Sigmoid colon (tissue), 7 donors: Measurements from ENCODE around the gene KLHL30. TPM values are rescaled to one million over a fixed set of nuclear protein-coding genes. Genes with fewer than 3 reads are reported as not detected.

Experiments
- DNase-seq: peaks from one replicate; pipeline ENCODE4 v3.0.0-alpha.2; 2019
- H3K27ac ChIP-seq, 4 donors: fragments of 200-600 bp; sonication (generic); one replicate each; pipeline ENCODE4 v1.5.1; 2016 to 2019; ENCODE audit warnings: mild to moderate bottlenecking in 1 of 4
- H3K27me3 ChIP-seq, 3 donors: fragments of 200-600 bp; sonication (generic); one replicate each; pipeline ENCODE4 v1.5.1; 2019; ENCODE audit warnings: mild to moderate bottlenecking in 1 of 3
- H3K36me3 ChIP-seq, 4 donors: fragments of 200-600 bp; sonication (generic); one replicate each; pipeline ENCODE4 v1.5.1; 2016 to 2019
- H3K4me1 ChIP-seq, 4 donors: fragments of 200-600 bp; sonication (generic); one replicate each; pipeline ENCODE4 v1.5.1; 2017 to 2019
- H3K4me3 ChIP-seq, 4 donors: fragments of 200-600 bp; sonication (generic); one replicate each; pipeline ENCODE4 v1.5.1; 2017 to 2019; ENCODE audit warnings: mild to moderate bottlenecking in 2 of 4, moderate library complexity in 1 of 4
- H3K9me3 ChIP-seq, 4 donors: fragments of 200-600 bp in 3 of 4; sonication (generic) in 3 of 4; one replicate each; pipeline versions ENCODE4 v1.5.1 to v1.6.1; 2013 to 2019
- EP300 ChIP-seq, 4 donors: sonication (generic); formaldehyde crosslinking; IDR thresholded peaks; one replicate each; pipeline ENCODE4 v1.6.1; 2017; ENCODE audit warnings: antibody characterized with exemption in 4 of 4
- POLR2A ChIP-seq, 2 donors: fragments of 450-650 bp; IDR thresholded peaks; one replicate each; pipeline ENCODE4 v1.6.1; 2016; ENCODE audit warnings: antibody characterized with exemption in 2 of 2, mild to moderate bottlenecking in 2 of 2, moderate library complexity in 2 of 2
- POLR2AphosphoS5 ChIP-seq, 4 donors: sonication (generic); formaldehyde crosslinking; IDR thresholded peaks; one replicate each; pipeline ENCODE4 v1.6.1; 2017; ENCODE audit warnings: antibody characterized with exemption in 4 of 4
- whole genome bisulfite sequencing, 2 donors: extraction: QIAGEN DNeasy Blood & Tissue Kit; methylation state at CpG; one replicate each; pipeline ENCODE4 v1.1.7; 2013; 5-methylcytosine and 5-hydroxymethylcytosine counted together
- intact Hi-C: fragments of 100-400 bp; cut with DNase I; formaldehyde crosslinking; loops from one replicate; pipeline ENCODE4 v1.15.1; 2023
- polyA plus RNA-seq, 3 donors: library from polyadenylated mRNA; stranded (reverse); fragments of 200-250 nt; gene quantifications; one replicate each; pipeline ENCODE4 v1.2.3, GENCODE V29; 2013
- total RNA-seq, 4 donors: library from RNA; depleted of rRNA; stranded (reverse); fragments of >200 nt; gene quantifications; one replicate each; pipeline ENCODE4 v1.1.0, GENCODE V29; 2016
- TF ChIP-seq, protein P1 (sequence below), 4 experiments: fragments of 450-650 bp in 3 of 4; fragments of 200-600 bp in 1 of 4; IDR thresholded peaks; one replicate each; pipeline ENCODE4 v1.5.1; 2016 to 2019; ENCODE audit warnings: antibody characterized with exemption in 4 of 4, mild to moderate bottlenecking in 3 of 4, moderate library complexity in 2 of 4
- donor health status: healthy with polysubstance abuse.
- donor health status: Bipolar disorder and iron deficiency.
- donor health status: healthy.

The KLHL30 gene
- total and polyA plus RNA-seq, 7 donors: 0.19 to 3.6 (median 0.71) TPM; not detected in 2

GRCh38 chr2:238139196-238140039 lies 950 bp downstream of the KLHL30 start:
- H3K4me3 ChIP-seq: peak overlapping the region in 3 of 4 donors; percentile 4 to 38 (median 20)
- intact Hi-C loops: no loop called here
- no peak for TF ChIP-seq POLR2AphosphoS5 (IDR thresholded peaks at IDR 0.05)
- TF ChIP-seq, protein P1, sequence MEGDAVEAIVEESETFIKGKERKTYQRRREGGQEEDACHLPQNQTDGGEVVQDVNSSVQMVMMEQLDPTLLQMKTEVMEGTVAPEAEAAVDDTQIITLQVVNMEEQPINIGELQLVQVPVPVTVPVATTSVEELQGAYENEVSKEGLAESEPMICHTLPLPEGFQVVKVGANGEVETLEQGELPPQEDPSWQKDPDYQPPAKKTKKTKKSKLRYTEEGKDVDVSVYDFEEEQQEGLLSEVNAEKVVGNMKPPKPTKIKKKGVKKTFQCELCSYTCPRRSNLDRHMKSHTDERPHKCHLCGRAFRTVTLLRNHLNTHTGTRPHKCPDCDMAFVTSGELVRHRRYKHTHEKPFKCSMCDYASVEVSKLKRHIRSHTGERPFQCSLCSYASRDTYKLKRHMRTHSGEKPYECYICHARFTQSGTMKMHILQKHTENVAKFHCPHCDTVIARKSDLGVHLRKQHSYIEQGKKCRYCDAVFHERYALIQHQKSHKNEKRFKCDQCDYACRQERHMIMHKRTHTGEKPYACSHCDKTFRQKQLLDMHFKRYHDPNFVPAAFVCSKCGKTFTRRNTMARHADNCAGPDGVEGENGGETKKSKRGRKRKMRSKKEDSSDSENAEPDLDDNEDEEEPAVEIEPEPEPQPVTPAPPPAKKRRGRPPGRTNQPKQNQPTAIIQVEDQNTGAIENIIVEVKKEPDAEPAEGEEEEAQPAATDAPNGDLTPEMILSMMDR (IDR thresholded peaks at IDR 0.05): peak in 2 of 4 experiments; percentile 14 to 38
- H3K36me3 ChIP-seq: no peaks in the 10 kb centered on the region
- H3K4me1 ChIP-seq: peaks cover 0 to 36% (median 28%) of the 10 kb centered on the region in 4 donors
- no peaks in the 10 kb centered on the region for H3K27me3 ChIP-seq
- no peaks in the 10 kb centered on the region for H3K9me3 ChIP-seq
- H3K27ac ChIP-seq: no peak overlapping the region
- no peak for DNase-seq
- 58 to 63% methylated on average over 56 of the region's 56 CpGs for WGBS, 2 donors

- WGBS, 2 donors: 82 to 90% methylated on average over 7 of the region's 7 CpGs
- intact Hi-C loops: no loop called here
- Histone ChIP-seq H3K27me3 (no peaks in the 10 kb centered on the region), H3K36me3 (no peaks in the 10 kb centered on the region), H3K4me3 (no peak overlapping the region), H3K27ac (no peak overlapping the region), H3K9me3 (no peaks in the 10 kb centered on the region), H3K4me1 (peaks cover 0 to 36% (median 28%) of the 10 kb centered on the region in 4 donors)
- DNase-seq: no peak
- TF ChIP-seq POLR2AphosphoS5 (IDR thresholded peaks at IDR 0.05) (no peak), POLR2A (IDR thresholded peaks at IDR 0.05) (no peak), EP300 (IDR thresholded peaks at IDR 0.05) (no peak)
- TF ChIP-seq, protein P1 (IDR thresholded peaks at IDR 0.05): no peak
These were observed 1.6 kb downstream of the KLHL30 start for GRCh38 chr2:238140040-238140439.

GRCh38 chr2:238140721-238141540 lies 2.5 kb downstream of the KLHL30 start:
- WGBS, 2 donors: 78 to 94% methylated on average over 60 of the region's 60 CpGs
- intact Hi-C loops: no loop called here
- Histone ChIP-seq H3K4me3 (no peak overlapping the region), H3K9me3 (no peaks in the 10 kb centered on the region), H3K4me1 (peaks cover 0 to 36% (median 28%) of the 10 kb centered on the region in 4 donors), H3K27ac (no peak overlapping the region), H3K27me3 (no peaks in the 10 kb centered on the region), H3K36me3 (no peaks in the 10 kb centered on the region)
- DNase-seq: no peak
- TF ChIP-seq POLR2A (IDR thresholded peaks at IDR 0.05): no peak
- TF ChIP-seq, protein P1 (IDR thresholded peaks at IDR 0.05): no peak
- TF ChIP-seq EP300 (IDR thresholded peaks at IDR 0.05): no peak
- no peak for TF ChIP-seq POLR2AphosphoS5 (IDR thresholded peaks at IDR 0.05)

GRCh38 chr2:238141541-238142318 lies 3.3 kb downstream of the KLHL30 start:
- TF ChIP-seq EP300 (IDR thresholded peaks at IDR 0.05): no peak
- Histone ChIP-seq H3K9me3 (no peaks in the 10 kb centered on the region), H3K27me3 (no peaks in the 10 kb centered on the region), H3K4me1 (peaks cover 0 to 36% (median 28%) of the 10 kb centered on the region in 4 donors), H3K4me3 (no peak overlapping the region), H3K36me3 (no peaks in the 10 kb centered on the region), H3K27ac (no peak overlapping the region)
- no peak for DNase-seq
- 19 to 62% methylated on average over 10 of the region's 10 CpGs for WGBS, 2 donors
- intact Hi-C loops: no loop called here
